K562 (cell line): ENCODE data around the gene SV2C. TPM values are rescaled to one million over a fixed set of nuclear protein-coding genes. Genes with fewer than 3 reads are reported as not detected.

ENCODE experiments used
- ATAC-seq: fragments of 200-7000 bp; cut with Tn5 transposase; 3 replicates; pipeline ENCODE4 v1.9.1; 2020; ENCODE audit warnings: moderate library complexity
- BruUV-seq: library from RNA; stranded (reverse); fragments of 400-500 nt; replicated peaks from 2 replicates; lab custom pipeline; 2021; lab: Mats Ljungman, UMichigan
- CTCF ChIA-PET: fragments of 300-600 bp; formaldehyde crosslinking; extraction: SDS; loops from one replicate; lab custom pipeline; 2021; ENCODE audit warnings: low intra/inter-chr PET ratio; lab: Yijun Ruan, JAX
- POLR2A ChIA-PET: fragments of 300-600, 350-650 bp; sonication (Branson Sonifier 250); formaldehyde crosslinking; extraction: SDS; loops from one replicate; lab custom pipeline; 2021; ENCODE audit warnings: antibody characterized with exemption, inconsistent platforms; lab: Yijun Ruan, JAX
- DNase-seq, 4 experiments: peaks; one replicate each; pipeline versions ENCODE4 v3.0.0 to v3.0.0-alpha.2; 2011 to 2018; ENCODE audit warnings: low spot score in 3 of 4, mixed read lengths in 3 of 4; ENCODE audit errors: extremely low read depth in 1 of 4
- FAIRE-seq: peaks from 2 replicates; lab custom pipeline; 2011; peaks lifted over from hg19 to GRCh38; lab: Jason Lieb, UNC
- H2AFZ ChIP-seq: 2 replicates; pipeline ENCODE4 v1.6.0; 2011; ENCODE audit warnings: low read depth, low read length, control low read depth, inconsistent platforms
- H3K27ac ChIP-seq: fragments of 200-600 bp; 3 replicates; pipeline ENCODE4 v1.8.0; 2011; ENCODE audit warnings: low read depth, mild to moderate bottlenecking, control low read depth, inconsistent platforms, low read length, moderate library complexity, mixed read lengths; ENCODE audit errors: extremely low read depth
- H3K27me3 ChIP-seq, 2 experiments: fragments of 300-600 bp in 1 of 2; 2 replicates in 1 of 2; 3 replicates in 1 of 2; pipeline versions ENCODE4 v1.6.0 to v1.8.0; 2011; ENCODE audit warnings: inconsistent platforms in 2 of 2, low read length in 2 of 2, mild to moderate bottlenecking in 1 of 2, mixed read lengths in 1 of 2, moderate library complexity in 1 of 2; ENCODE audit not compliant: control insufficient read depth in 2 of 2, insufficient read depth in 2 of 2
- H3K36me3 ChIP-seq: fragments of 300-600 bp; 3 replicates; pipeline ENCODE4 v1.8.0; 2011; ENCODE audit warnings: mild to moderate bottlenecking, low read length, inconsistent platforms; ENCODE audit not compliant: control insufficient read depth, insufficient read depth
- H3K4me1 ChIP-seq, 2 experiments: fragments of 200-600 bp in 1 of 2; replicated peaks in 1 of 2; 2 replicates in 1 of 2; 3 replicates in 1 of 2; pipeline versions ENCODE4 v1.5.1 to v1.8.0; 2011; ENCODE audit warnings: inconsistent platforms in 2 of 2, low read length in 2 of 2, mild to moderate bottlenecking in 1 of 2, mixed read lengths in 1 of 2, moderate library complexity in 1 of 2; ENCODE audit not compliant: control insufficient read depth in 2 of 2, insufficient read depth in 2 of 2
- H3K4me2 ChIP-seq: 2 replicates; pipeline ENCODE4 v1.6.1; 2011; ENCODE audit warnings: low read length, control low read depth, inconsistent platforms, mixed read lengths; ENCODE audit not compliant: insufficient read depth
- H3K4me3 ChIP-seq: fragments of 200-600 bp; sonication (generic), shearing (Covaris generic); 2 replicates; pipeline ENCODE4 v1.5.1; 2016; ENCODE audit warnings: control low read depth, inconsistent platforms
- H3K79me2 ChIP-seq: fragments of 200-600 bp; 3 replicates; pipeline ENCODE4 v1.8.0; 2011; ENCODE audit warnings: low read length, inconsistent platforms; ENCODE audit not compliant: control insufficient read depth, insufficient read depth
- H3K9ac ChIP-seq, 2 experiments: 2 replicates each; pipeline versions ENCODE4 v1.6.0 to v1.6.1; 2011; ENCODE audit warnings: low read depth in 2 of 2, low read length in 2 of 2, control low read depth in 1 of 2, inconsistent platforms in 1 of 2, mild to moderate bottlenecking in 1 of 2, mixed read lengths in 1 of 2; ENCODE audit not compliant: insufficient read depth in 1 of 2
- H3K9me1 ChIP-seq: one replicate; pipeline ENCODE4 v1.6.0; 2011; ENCODE audit warnings: inconsistent platforms, mild to moderate bottlenecking, low read length, moderate library complexity; ENCODE audit not compliant: control insufficient read depth, insufficient read depth
- H3K9me3 ChIP-seq: replicated peaks from 2 replicates; pipeline ENCODE4 v1.5.1; 2011; ENCODE audit warnings: low read depth, low read length, inconsistent platforms; ENCODE audit not compliant: control insufficient read depth, insufficient read depth
- H4K20me1 ChIP-seq: replicated peaks from 2 replicates; pipeline ENCODE4 v1.6.1; 2011; ENCODE audit warnings: low read length, inconsistent platforms, mixed read lengths; ENCODE audit not compliant: control insufficient read depth, insufficient read depth
- CCAR2 ChIP-seq: fragments of 200-400 bp; formaldehyde crosslinking; IDR thresholded peaks from 2 replicates; pipeline ENCODE4 v1.6.1; 2017; ENCODE audit warnings: mild to moderate bottlenecking, low read depth, low read length
- DMBX1 ChIP-seq: fragments of 250-450 bp; sonication (Bioruptor Pico); IDR thresholded peaks from 2 replicates; pipeline ENCODE4 v1.8.0; 2022; ENCODE audit warnings: inconsistent platforms, mild to moderate bottlenecking, moderate library complexity, borderline replicate concordance
- EHMT2 ChIP-seq: fragments of 450-650 bp; IDR thresholded peaks from 2 replicates; pipeline ENCODE4 v1.6.1; 2018; ENCODE audit warnings: antibody characterized with exemption
- ELF2 ChIP-seq: fragments of 250-450 bp; sonication (Bioruptor Pico); IDR thresholded peaks from 2 replicates; pipeline ENCODE4 v1.5.0; 2021; ENCODE audit warnings: mild to moderate bottlenecking
- HNRNPH1 ChIP-seq: fragments of 200-400 bp; formaldehyde crosslinking; optimal IDR thresholded peaks from 2 replicates; pipeline ENCODE3; 2017; ENCODE audit warnings: low read depth, mild to moderate bottlenecking, low read length, moderate library complexity
- MAFK ChIP-seq: IDR thresholded peaks from 2 replicates; pipeline ENCODE4 v1.6.1; 2011; ENCODE audit warnings: low read length, improper control_type of control experiment
- MAZ ChIP-seq, 2 experiments: fragments of 450-650 bp in 1 of 2; sonication (generic) in 1 of 2; formaldehyde crosslinking; IDR thresholded peaks in 1 of 2; conservative IDR thresholded peaks in 1 of 2; 2 replicates each; pipeline versions ENCODE4 v1.4.0 to v1.5.0; 2020; ENCODE audit warnings: mild to moderate bottlenecking in 1 of 2, missing genetic modification reagents in 1 of 2
- MIER1 ChIP-seq: fragments of 450-650 bp; IDR thresholded peaks from 2 replicates; pipeline ENCODE4 v1.6.1; 2016; ENCODE audit warnings: antibody characterized with exemption, mild to moderate bottlenecking, low read depth
- NR4A1 ChIP-seq, 2 experiments: fragments of 250-450 bp in 1 of 2; fragments of 450-650 bp in 1 of 2; sonication (Bioruptor Pico) in 1 of 2; IDR thresholded peaks; 2 replicates each; pipeline versions ENCODE4 v1.4.0 to v1.6.1; 2016 to 2020; ENCODE audit warnings: mild to moderate bottlenecking in 2 of 2, missing compliant biosample characterization in 1 of 2, missing genetic modification characterization in 1 of 2, moderate library complexity in 1 of 2
- SMAD4 ChIP-seq: fragments of 250-450 bp; sonication (Bioruptor Pico); conservative IDR thresholded peaks from 2 replicates; pipeline ENCODE4 v1.8.0; 2021; ENCODE audit warnings: inconsistent platforms, mild to moderate bottlenecking, moderate library complexity
- ZC3H8 ChIP-seq: fragments of 450-650 bp; IDR thresholded peaks from 2 replicates; pipeline ENCODE4 v1.6.1; 2017
- ZNF445 ChIP-seq: fragments of 250-450 bp; sonication (Bioruptor Pico); IDR thresholded peaks from 2 replicates; pipeline ENCODE4 v1.4.0; 2020; ENCODE audit warnings: low read depth, mild to moderate bottlenecking, moderate library complexity
- WGBS: fragments of 100-300 bp; shearing (Covaris generic); methylation state at CpG from one replicate; pipeline ENCODE4 v1.1.6; 2016; ENCODE audit warnings: low coverage, mixed read lengths; ENCODE audit not compliant: insufficient coverage; ENCODE audit errors: missing lambda C conversion rate; 5-methylcytosine and 5-hydroxymethylcytosine counted together
- in situ Hi-C: fragments of 300-500 bp; cut with MboI; formaldehyde crosslinking; loops from 4 replicates; pipeline ENCODE4 v1.15.0; 2018; ENCODE audit warnings: inconsistent platforms, mixed read lengths
- intact Hi-C: fragments of 100-400 bp; cut with micrococcal nuclease; formaldehyde crosslinking; loops from 2 replicates; pipeline ENCODE4 v1.14.2; 2022
- polyA plus RNA-seq, 8 experiments: library from polyadenylated mRNA; depleted of rRNA in 4 of 8; stranded (reverse) in 5 of 8; unstranded in 3 of 8; fragments of >200 nt; fragmentation: Nextera tagmentation in 2 of 8; fragmentation: Illumina TruSeq in 1 of 8; extraction: Ambion mirVana in 2 of 8; extraction: Trizol in 1 of 8; gene quantifications; 2 replicates each; pipeline versions ENCODE4 v1.2.1 to v1.2.3, GENCODE V29; 2011 to 2014; ENCODE audit warnings: inconsistent platforms in 1 of 8, missing spikeins in 1 of 8
- total RNA-seq, 7 experiments: library from RNA; depleted of rRNA in 6 of 7; stranded (reverse); fragments of >200 nt in 6 of 7; fragmentation: Illumina TruSeq in 2 of 7; extraction: Trizol in 2 of 7; gene quantifications; 2 replicates each; pipeline versions ENCODE4 v1.2.1 to v1.2.3, GENCODE V29; 2011 to 2021; ENCODE audit warnings: low replicate concordance in 1 of 7
- TF ChIP-seq, protein P1 (sequence below), 2 experiments: fragments of 450-650 bp; formaldehyde crosslinking in 1 of 2; IDR thresholded peaks; 2 replicates each; pipeline versions ENCODE4 v1.4.0 to v1.6.1; 2014 to 2020; ENCODE audit warnings: mild to moderate bottlenecking in 2 of 2, borderline replicate concordance in 1 of 2, low read depth in 1 of 2
- TF ChIP-seq, protein P2 (sequence below): fragments of 200-800 bp; sonication (Bioruptor generic); IDR thresholded peaks from 2 replicates; pipeline ENCODE4 v1.6.1; 2017; ENCODE audit warnings: missing genetic modification characterization, missing compliant biosample characterization

Gene SV2C
- total and polyA plus RNA-seq, 9 of the 15 experiments (the other 6 are each of a cell fraction or from before 2014, with no cell fraction given): 0.05 TPM; not detected in 8

DNA sequence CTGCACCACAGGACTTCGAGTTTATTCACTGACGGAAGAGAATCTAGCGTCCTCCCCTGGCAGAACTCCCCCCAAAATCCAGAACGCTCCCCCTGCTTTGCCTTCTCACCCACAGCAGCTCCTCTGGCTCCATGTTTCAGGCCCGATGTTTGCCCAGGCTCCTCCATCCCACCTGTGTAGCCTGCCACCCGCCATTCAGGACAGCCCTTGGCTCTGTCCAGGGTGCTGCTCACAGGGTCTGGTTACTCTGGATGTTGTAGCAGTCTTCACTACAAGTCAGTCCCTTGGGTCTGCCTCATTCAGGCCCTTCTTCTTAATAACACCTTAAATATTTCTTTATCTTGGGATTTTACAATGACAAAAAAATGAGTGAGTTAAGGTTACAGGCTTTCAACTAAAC lies 41.3 kb upstream of the SV2C start:
- no peak for FAIRE-seq
- peak; percentile 81 for TF ChIP-seq EHMT2
- 0 out of 2 replicates have a peak, but pooled peaks have one; percentile 63 for TF ChIP-seq MIER1
- no peak for TF ChIP-seq ZC3H8
- no peak for TF ChIP-seq NR4A1 (CRISPR knock-in tag; IDR thresholded peaks at IDR 0.05)
- no peak for TF ChIP-seq NR4A1 (tag; IDR thresholded peaks at IDR 0.05)
- TF ChIP-seq HNRNPH1: no peak
- no peak for TF ChIP-seq SMAD4 (CRISPR knock-in tag)
- no peak for TF ChIP-seq DMBX1 (CRISPR knock-in tag)
- TF ChIP-seq CCAR2: no peak
- TF ChIP-seq, protein P1, sequence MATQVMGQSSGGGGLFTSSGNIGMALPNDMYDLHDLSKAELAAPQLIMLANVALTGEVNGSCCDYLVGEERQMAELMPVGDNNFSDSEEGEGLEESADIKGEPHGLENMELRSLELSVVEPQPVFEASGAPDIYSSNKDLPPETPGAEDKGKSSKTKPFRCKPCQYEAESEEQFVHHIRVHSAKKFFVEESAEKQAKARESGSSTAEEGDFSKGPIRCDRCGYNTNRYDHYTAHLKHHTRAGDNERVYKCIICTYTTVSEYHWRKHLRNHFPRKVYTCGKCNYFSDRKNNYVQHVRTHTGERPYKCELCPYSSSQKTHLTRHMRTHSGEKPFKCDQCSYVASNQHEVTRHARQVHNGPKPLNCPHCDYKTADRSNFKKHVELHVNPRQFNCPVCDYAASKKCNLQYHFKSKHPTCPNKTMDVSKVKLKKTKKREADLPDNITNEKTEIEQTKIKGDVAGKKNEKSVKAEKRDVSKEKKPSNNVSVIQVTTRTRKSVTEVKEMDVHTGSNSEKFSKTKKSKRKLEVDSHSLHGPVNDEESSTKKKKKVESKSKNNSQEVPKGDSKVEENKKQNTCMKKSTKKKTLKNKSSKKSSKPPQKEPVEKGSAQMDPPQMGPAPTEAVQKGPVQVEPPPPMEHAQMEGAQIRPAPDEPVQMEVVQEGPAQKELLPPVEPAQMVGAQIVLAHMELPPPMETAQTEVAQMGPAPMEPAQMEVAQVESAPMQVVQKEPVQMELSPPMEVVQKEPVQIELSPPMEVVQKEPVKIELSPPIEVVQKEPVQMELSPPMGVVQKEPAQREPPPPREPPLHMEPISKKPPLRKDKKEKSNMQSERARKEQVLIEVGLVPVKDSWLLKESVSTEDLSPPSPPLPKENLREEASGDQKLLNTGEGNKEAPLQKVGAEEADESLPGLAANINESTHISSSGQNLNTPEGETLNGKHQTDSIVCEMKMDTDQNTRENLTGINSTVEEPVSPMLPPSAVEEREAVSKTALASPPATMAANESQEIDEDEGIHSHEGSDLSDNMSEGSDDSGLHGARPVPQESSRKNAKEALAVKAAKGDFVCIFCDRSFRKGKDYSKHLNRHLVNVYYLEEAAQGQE (IDR thresholded peaks at IDR 0.05; ENCODE audit: borderline replicate concordance): peak; percentile 94
- TF ChIP-seq, protein P1 (CRISPR knock-in tag; IDR thresholded peaks at IDR 0.05; ENCODE audit: low read depth): peak; percentile 77; the same call in 1 of the 2 replicates
- TF ChIP-seq ELF2 (CRISPR knock-in tag): no peak
- TF ChIP-seq MAFK: no peak
- no peak for TF ChIP-seq MAZ (CRISPR knock-in tag; conservative IDR thresholded peaks at IDR 0.05 in 1 of 2, IDR thresholded peaks at IDR 0.05 in 1 of 2)
- no peak for TF ChIP-seq ZNF445 (CRISPR knock-in tag)
- TF ChIP-seq, protein P2, sequence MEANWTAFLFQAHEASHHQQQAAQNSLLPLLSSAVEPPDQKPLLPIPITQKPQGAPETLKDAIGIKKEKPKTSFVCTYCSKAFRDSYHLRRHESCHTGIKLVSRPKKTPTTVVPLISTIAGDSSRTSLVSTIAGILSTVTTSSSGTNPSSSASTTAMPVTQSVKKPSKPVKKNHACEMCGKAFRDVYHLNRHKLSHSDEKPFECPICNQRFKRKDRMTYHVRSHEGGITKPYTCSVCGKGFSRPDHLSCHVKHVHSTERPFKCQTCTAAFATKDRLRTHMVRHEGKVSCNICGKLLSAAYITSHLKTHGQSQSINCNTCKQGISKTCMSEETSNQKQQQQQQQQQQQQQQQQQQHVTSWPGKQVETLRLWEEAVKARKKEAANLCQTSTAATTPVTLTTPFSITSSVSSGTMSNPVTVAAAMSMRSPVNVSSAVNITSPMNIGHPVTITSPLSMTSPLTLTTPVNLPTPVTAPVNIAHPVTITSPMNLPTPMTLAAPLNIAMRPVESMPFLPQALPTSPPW (CRISPR knock-in tag): no peak

More for the DNA sequence above, 41.3 kb upstream of the SV2C start:
- Histone ChIP-seq H3K4me1 (no peaks in the 10 kb centered on the region), H3K9ac (no peak overlapping the region), H3K9me3 (no peaks in the 10 kb centered on the region), H3K27ac (no peak overlapping the region), H3K27me3 (no peaks in the 10 kb centered on the region), H3K79me2 (no peaks in the 10 kb centered on the region), H3K4me3 (no peak overlapping the region), H3K9me1 (no peaks in the 10 kb centered on the region), H2AFZ (no peak overlapping the region), H4K20me1 (no peaks in the 10 kb centered on the region), H3K36me3 (no peaks in the 10 kb centered on the region), H3K4me2 (no peak overlapping the region)
- POLR2A ChIA-PET: no interaction called here
- intact Hi-C loops (no loop called here), in situ Hi-C loops (no loop called here)
- BruUV-seq: no TSS peak
- ATAC-seq (peak; percentile 55; the same call in 1 of the 3 replicates), DNase-seq (no peak)
- CTCF ChIA-PET: no interaction called here
- WGBS: 2% methylated on average over 6 of the region's 6 CpGs
